Fibroblast of villous mesenchyme (primary cell): Measurements from ENCODE around the gene UGT1A3. TPM values are rescaled to one million over a fixed set of nuclear protein-coding genes. Genes with fewer than 3 reads are reported as not detected.

Experiments used
- DNase-seq: peaks from one replicate; pipeline ENCODE4 v3.0.0-alpha.2; 2010; ENCODE audit warnings: low read depth
- H3K4me3 ChIP-seq: 2 replicates; pipeline ENCODE4 v1.5.1; 2011; ENCODE audit warnings: low read depth, mild to moderate bottlenecking, low read length
- total RNA-seq: library from RNA; depleted of rRNA; stranded (reverse); fragments of >200 nt; gene quantifications from 2 replicates; pipeline ENCODE4 v1.2.3, GENCODE V29; 2012
- TF ChIP-seq, protein P1 (sequence below): IDR thresholded peaks from 2 replicates; pipeline ENCODE4 v1.5.1; 2012; ENCODE audit warnings: low read depth, mild to moderate bottlenecking, low read length; ENCODE audit not compliant: insufficient read depth

Gene UGT1A3
- total RNA-seq, 1 donor, result not detected

DNA sequence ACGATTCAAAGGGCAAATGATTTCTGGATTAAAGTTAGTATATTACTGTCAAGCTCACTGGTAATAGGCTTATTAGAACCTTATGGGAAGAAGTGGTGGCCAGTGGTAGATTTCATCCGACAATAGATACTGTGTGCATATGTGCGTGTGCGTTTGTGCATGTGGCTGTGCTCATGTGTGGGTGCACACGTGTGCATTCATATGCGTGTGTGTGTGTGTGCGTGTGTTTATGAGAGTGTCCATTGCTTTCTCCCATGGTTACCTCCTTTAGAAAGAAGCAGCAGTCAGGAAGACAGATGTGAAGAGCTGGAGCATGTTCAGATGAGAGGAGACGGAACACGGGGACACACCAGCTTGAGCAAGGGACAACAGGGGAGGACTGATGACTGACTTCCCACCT is 40.4 kb downstream of the UGT1A3 start:
- DNase-seq, result no peak
- H3K4me3 ChIP-seq, result no peak overlapping the region
- TF ChIP-seq, protein P1, sequence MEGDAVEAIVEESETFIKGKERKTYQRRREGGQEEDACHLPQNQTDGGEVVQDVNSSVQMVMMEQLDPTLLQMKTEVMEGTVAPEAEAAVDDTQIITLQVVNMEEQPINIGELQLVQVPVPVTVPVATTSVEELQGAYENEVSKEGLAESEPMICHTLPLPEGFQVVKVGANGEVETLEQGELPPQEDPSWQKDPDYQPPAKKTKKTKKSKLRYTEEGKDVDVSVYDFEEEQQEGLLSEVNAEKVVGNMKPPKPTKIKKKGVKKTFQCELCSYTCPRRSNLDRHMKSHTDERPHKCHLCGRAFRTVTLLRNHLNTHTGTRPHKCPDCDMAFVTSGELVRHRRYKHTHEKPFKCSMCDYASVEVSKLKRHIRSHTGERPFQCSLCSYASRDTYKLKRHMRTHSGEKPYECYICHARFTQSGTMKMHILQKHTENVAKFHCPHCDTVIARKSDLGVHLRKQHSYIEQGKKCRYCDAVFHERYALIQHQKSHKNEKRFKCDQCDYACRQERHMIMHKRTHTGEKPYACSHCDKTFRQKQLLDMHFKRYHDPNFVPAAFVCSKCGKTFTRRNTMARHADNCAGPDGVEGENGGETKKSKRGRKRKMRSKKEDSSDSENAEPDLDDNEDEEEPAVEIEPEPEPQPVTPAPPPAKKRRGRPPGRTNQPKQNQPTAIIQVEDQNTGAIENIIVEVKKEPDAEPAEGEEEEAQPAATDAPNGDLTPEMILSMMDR, result no peak

DNA sequence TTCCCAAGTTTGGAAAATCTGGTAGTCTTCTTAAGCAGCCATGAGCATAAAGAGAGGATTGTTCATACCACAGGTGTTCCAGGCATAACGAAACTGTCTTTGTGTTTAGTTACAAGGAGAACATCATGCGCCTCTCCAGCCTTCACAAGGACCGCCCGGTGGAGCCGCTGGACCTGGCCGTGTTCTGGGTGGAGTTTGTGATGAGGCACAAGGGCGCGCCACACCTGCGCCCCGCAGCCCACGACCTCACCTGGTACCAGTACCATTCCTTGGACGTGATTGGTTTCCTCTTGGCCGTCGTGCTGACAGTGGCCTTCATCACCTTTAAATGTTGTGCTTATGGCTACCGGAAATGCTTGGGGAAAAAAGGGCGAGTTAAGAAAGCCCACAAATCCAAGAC is 43.3 kb downstream of the UGT1A3 start:
- H3K4me3 ChIP-seq, result no peak overlapping the region
- TF ChIP-seq, protein P1, result no peak
- no peak for DNase-seq

DNA sequence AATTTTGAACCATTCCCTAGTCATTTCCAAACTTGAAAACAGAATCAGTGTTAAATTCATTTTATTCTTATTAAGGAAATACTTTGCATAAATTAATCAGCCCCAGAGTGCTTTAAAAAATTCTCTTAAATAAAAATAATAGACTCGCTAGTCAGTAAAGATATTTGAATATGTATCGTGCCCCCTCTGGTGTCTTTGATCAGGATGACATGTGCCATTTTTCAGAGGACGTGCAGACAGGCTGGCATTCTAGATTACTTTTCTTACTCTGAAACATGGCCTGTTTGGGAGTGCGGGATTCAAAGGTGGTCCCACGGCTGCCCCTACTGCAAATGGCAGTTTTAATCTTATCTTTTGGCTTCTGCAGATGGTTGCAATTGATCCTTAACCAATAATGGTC is 43.7 kb downstream of the UGT1A3 start:
- DNase-seq, result no peak
- no peak overlapping the region for H3K4me3 ChIP-seq
- TF ChIP-seq, protein P1, result no peak

DNA sequence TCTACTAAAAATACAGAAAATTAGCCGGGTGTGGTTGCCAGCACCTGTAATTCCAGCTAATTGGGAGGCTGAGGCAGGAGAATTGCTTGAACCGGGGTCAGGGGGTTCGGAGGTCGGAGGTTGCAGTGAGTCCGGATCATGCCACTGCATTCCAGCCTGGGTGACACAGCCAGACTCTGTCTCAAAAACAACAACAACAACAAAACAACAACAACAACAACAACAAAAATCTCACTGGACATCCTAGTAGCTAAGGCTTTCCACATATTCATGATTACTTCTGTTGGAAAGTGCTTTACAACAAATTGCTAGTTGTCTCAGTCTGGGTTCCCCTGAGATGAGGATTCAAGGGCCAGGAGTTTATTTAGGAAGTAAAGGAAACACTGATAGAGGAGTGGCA is 45.0 kb downstream of the UGT1A3 start:
- H3K4me3 ChIP-seq, result no peak overlapping the region
- TF ChIP-seq, protein P1, result no peak
- no peak for DNase-seq

DNA sequence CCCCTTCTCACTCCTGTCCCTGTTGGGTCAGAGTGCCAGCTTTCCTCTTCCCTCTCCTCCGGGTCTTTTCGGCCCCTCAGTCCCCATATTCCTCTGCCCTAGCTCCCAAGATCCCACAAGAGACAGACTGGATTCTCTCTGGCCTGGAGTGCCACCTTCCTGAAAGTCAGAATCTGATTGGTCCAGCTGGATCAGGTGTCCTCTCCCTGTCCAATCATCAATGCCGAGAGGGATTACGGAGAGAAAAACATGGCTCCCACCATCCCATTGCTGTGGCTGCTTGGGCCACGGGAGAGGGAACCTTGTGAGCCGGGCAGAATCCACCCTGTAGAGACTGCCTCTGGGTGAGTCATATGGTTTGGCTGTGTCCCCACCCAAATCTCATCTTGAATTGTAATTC is 46.6 kb downstream of the UGT1A3 start:
- no peak overlapping the region for H3K4me3 ChIP-seq
- TF ChIP-seq, protein P1, result no peak

DNA sequence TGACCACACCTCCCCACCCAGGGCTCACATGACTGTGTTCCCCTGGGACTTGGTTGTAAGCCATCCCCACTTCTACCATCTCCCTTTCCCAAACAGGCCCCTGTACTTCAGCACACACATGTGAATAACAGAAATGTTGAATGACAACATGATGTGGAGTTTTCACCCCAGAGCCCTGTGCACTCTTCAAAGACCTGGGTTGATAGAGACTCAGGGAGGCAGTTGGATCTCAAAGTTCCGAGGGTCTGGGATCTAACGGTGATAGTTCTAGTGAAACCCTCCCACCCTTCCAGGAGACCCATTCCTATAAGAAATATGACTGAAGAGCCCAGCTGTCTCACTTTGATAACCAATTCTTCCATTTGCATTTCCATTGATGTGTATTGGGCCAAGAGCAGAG is 49.2 kb downstream of the UGT1A3 start, which contains the start of gene MROH2A:
TSS of gene MROH2A (plus strand) at position 301 of the 400 bp plus-strand sequence. CDS start 1,029 bp downstream, outside the sequence.
- DNase-seq, result no peak
- H3K4me3 ChIP-seq, result no peak within 1 kb of the TSS
- TF ChIP-seq, protein P1, result no peak

More for the DNA sequence above, 46.6 kb downstream of the UGT1A3 start:
- DNase-seq, result no peak

DNA sequence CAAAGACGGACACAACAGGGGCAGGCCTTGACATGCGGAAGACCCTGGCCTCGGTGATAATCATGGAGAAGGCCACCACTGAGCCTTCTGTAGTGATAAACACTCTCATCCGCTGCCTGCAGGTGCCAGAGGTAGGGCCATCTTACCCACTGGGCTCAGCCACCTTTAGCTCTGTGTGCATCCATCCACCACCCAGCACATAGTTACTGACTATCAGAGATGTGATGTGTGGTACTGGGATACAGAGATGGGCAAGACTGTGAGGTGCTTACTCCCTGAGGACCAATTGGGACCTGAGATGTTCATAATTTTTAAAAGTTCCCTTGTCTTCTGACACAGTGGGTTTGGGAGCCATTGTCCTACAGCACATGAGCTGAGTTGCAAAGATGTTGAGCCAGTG is 50.9 kb downstream of the UGT1A3 start:
- DNase-seq, result no peak
- no peak overlapping the region for H3K4me3 ChIP-seq
- TF ChIP-seq, protein P1, result no peak
